Measurements from ENCODE around the gene POLH. TPM values are rescaled to one million over a fixed set of nuclear protein-coding genes. Genes with fewer than 3 reads are reported as not detected.

Gene POLH
- total RNA-seq, 1 donor from 2014 or later = 19.6 TPM

- no peak for DNase-seq
- TF ChIP-seq CTCF (IDR thresholded peaks at IDR 0.05) = no peak
- intact Hi-C loops (cut with DNase I) = no loop called here
- H3K27me3 ChIP-seq (ENCODE audit: low read depth) = no peaks in the 10 kb centered on the region
- H3K27ac ChIP-seq = no peak overlapping the region
- H3K4me3 ChIP-seq = no peak overlapping the region
- no peak for ATAC-seq
- peaks cover 2% of the 10 kb centered on the region for H3K4me1 ChIP-seq
- H3K9me3 ChIP-seq = no peaks in the 10 kb centered on the region
- H3K36me3 ChIP-seq = peaks cover 71% of the 10 kb centered on the region
Observed at GRCh38 chr6:43614396-43614730, 38.4 kb downstream of the POLH start.

GRCh38 chr6:43616725-43617472 is 40.9 kb downstream of the POLH start:
- ATAC-seq (no peak), DNase-seq (no peak)
- intact Hi-C loops (cut with DNase I) = no loop called here
- Histone ChIP-seq H3K36me3 (peaks cover 76% of the 10 kb centered on the region), H3K9me3 (no peaks in the 10 kb centered on the region), H3K27ac (no peak overlapping the region), H3K4me1 (peaks cover 10% of the 10 kb centered on the region), H3K27me3 (ENCODE audit: low read depth) (no peaks in the 10 kb centered on the region), H3K4me3 (no peak overlapping the region)
- no peak for TF ChIP-seq CTCF (IDR thresholded peaks at IDR 0.05)

- DNase-seq (no peak), ATAC-seq (no peak)
- no peaks in the 10 kb centered on the region for H3K27me3 ChIP-seq (ENCODE audit: low read depth)
- H3K4me3 ChIP-seq = no peak overlapping the region
- H3K9me3 ChIP-seq = no peaks in the 10 kb centered on the region
- intact Hi-C loops (cut with DNase I) = no loop called here
- no peak for TF ChIP-seq CTCF (IDR thresholded peaks at IDR 0.05)
- H3K27ac ChIP-seq = no peak overlapping the region
- H3K4me1 ChIP-seq = peaks cover 14% of the 10 kb centered on the region
- peaks cover 85% of the 10 kb centered on the region for H3K36me3 ChIP-seq
Observed at GRCh38 chr6:43621078-43621835, 45.3 kb downstream of the POLH start.

GRCh38 chr6:43621836-43622180 is 45.8 kb downstream of the POLH start:
- H3K36me3 ChIP-seq = peaks cover 81% of the 10 kb centered on the region
- no peak overlapping the region for H3K4me3 ChIP-seq
- no peak for TF ChIP-seq CTCF (IDR thresholded peaks at IDR 0.05)
- H3K27ac ChIP-seq = no peak overlapping the region
- ATAC-seq = no peak
- peaks cover 20% of the 10 kb centered on the region for H3K4me1 ChIP-seq
- no peaks in the 10 kb centered on the region for H3K9me3 ChIP-seq
- intact Hi-C loops (cut with DNase I) = no loop called here
- H3K27me3 ChIP-seq (ENCODE audit: low read depth) = no peaks in the 10 kb centered on the region
- no peak for DNase-seq

GRCh38 chr6:43622541-43622940 is 46.6 kb downstream of the POLH start:
- TF ChIP-seq CTCF (IDR thresholded peaks at IDR 0.05) = no peak
- H3K27me3 ChIP-seq (ENCODE audit: low read depth) = no peaks in the 10 kb centered on the region
- H3K9me3 ChIP-seq = no peaks in the 10 kb centered on the region
- no peak for ATAC-seq
- peaks cover 79% of the 10 kb centered on the region for H3K36me3 ChIP-seq
- intact Hi-C loops (cut with DNase I) = no loop called here
- DNase-seq = no peak
- no peak overlapping the region for H3K4me3 ChIP-seq
- no peak overlapping the region for H3K27ac ChIP-seq
- H3K4me1 ChIP-seq = peaks cover 27% of the 10 kb centered on the region
